ENCODE data around the gene NCAM1. TPM values are rescaled to one million over a fixed set of nuclear protein-coding genes. Genes with fewer than 3 reads are reported as not detected.

The NCAM1 gene
- polyA plus RNA-seq, 1 experiment: 0.27 TPM

GRCh38 chr11:113152500-113152899 lies 191.3 kb downstream of the NCAM1 start:
- Histone ChIP-seq H3K27me3 (ENCODE audit: control insufficient read depth, insufficient read depth, low read length) (no peaks in the 10 kb centered on the region), H3K4me3 (ENCODE audit: low read depth, low read length) (no peak overlapping the region), H3K36me3 (ENCODE audit: control insufficient read depth, insufficient read depth, low read length) (no peaks in the 10 kb centered on the region)
- no peak for DNase-seq (ENCODE audit: low read depth)
- POLR2A ChIA-PET: no interaction called here
- TF ChIP-seq CTCF (IDR thresholded peaks at IDR 0.05; ENCODE audit: insufficient read depth, low read depth, low read length): no peak
- CTCF ChIA-PET: no interaction called here

- DNase-seq (ENCODE audit: low read depth): no peak
- Histone ChIP-seq H3K27me3 (ENCODE audit: control insufficient read depth, insufficient read depth, low read length) (no peaks in the 10 kb centered on the region), H3K4me3 (ENCODE audit: low read depth, low read length) (no peak overlapping the region), H3K36me3 (ENCODE audit: control insufficient read depth, insufficient read depth, low read length) (no peaks in the 10 kb centered on the region)
- ChIA-PET CTCF (no interaction called here), POLR2A (no interaction called here)
- no peak for TF ChIP-seq CTCF (IDR thresholded peaks at IDR 0.05; ENCODE audit: insufficient read depth, low read depth, low read length)
Observed at GRCh38 chr11:113153847-113154246, 192.6 kb downstream of the NCAM1 start.

- CTCF ChIA-PET: no interaction called here
- POLR2A ChIA-PET: no interaction called here
- Histone ChIP-seq H3K27me3 (ENCODE audit: control insufficient read depth, insufficient read depth, low read length) (no peaks in the 10 kb centered on the region), H3K4me3 (ENCODE audit: low read depth, low read length) (no peak overlapping the region), H3K36me3 (ENCODE audit: control insufficient read depth, insufficient read depth, low read length) (no peaks in the 10 kb centered on the region)
- DNase-seq (ENCODE audit: low read depth): no peak
- no peak for TF ChIP-seq CTCF (IDR thresholded peaks at IDR 0.05; ENCODE audit: insufficient read depth, low read depth, low read length)
Observed at GRCh38 chr11:113159988-113160807, 199.0 kb downstream of the NCAM1 start.

- ChIA-PET CTCF (no interaction called here), POLR2A (no interaction called here)
- DNase-seq (ENCODE audit: low read depth): no peak
- H3K36me3 ChIP-seq (ENCODE audit: control insufficient read depth, insufficient read depth, low read length): no peaks in the 10 kb centered on the region
- H3K4me3 ChIP-seq (ENCODE audit: low read depth, low read length): no peak overlapping the region
- H3K27me3 ChIP-seq (ENCODE audit: control insufficient read depth, insufficient read depth, low read length): no peaks in the 10 kb centered on the region
- TF ChIP-seq CTCF (IDR thresholded peaks at IDR 0.05; ENCODE audit: insufficient read depth, low read depth, low read length): no peak
Observed at GRCh38 chr11:113160808-113161124, 199.5 kb downstream of the NCAM1 start.

GRCh38 chr11:113161711-113162591 lies 200.7 kb downstream of the NCAM1 start:
- no peak overlapping the region for H3K4me3 ChIP-seq (ENCODE audit: low read depth, low read length)
- POLR2A ChIA-PET: no interaction called here
- no peaks in the 10 kb centered on the region for H3K27me3 ChIP-seq (ENCODE audit: control insufficient read depth, insufficient read depth, low read length)
- no peak for DNase-seq (ENCODE audit: low read depth)
- no peaks in the 10 kb centered on the region for H3K36me3 ChIP-seq (ENCODE audit: control insufficient read depth, insufficient read depth, low read length)
- CTCF ChIA-PET: interaction anchor here (0.6 kb wide), 1 partner anchor 117 kb away, joined by 4 read pairs; no protein-coding TSS in a partner anchor
- no peak for TF ChIP-seq CTCF (IDR thresholded peaks at IDR 0.05; ENCODE audit: insufficient read depth, low read depth, low read length)
